Duodenal mucosa (tissue), 2 donors: Measurements from ENCODE around the gene RIT2.
"Not testable (repeated sequence)": the region's sequence is repeated elsewhere in the genome, so short reads cannot be mapped to it uniquely, and the experiment has no call there.

Source experiments
- H3K27ac ChIP-seq: one replicate; pipeline ENCODE4 v1.7.0; 2013; ENCODE audit warnings: low read depth, low read length
- H3K27me3 ChIP-seq, 2 donors: one replicate each; pipeline ENCODE4 v1.7.0; 2013; ENCODE audit warnings: low read length in 2 of 2, control low read depth in 1 of 2; ENCODE audit not compliant: insufficient read depth in 2 of 2, control insufficient read depth in 1 of 2
- H3K36me3 ChIP-seq, 2 donors: one replicate each; pipeline ENCODE4 v1.7.0; 2013; ENCODE audit warnings: low read length in 2 of 2, control low read depth in 1 of 2; ENCODE audit not compliant: insufficient read depth in 2 of 2, control insufficient read depth in 1 of 2
- H3K4me1 ChIP-seq, 2 donors: one replicate each; pipeline ENCODE4 v1.7.0; 2013; ENCODE audit warnings: low read length in 2 of 2, control low read depth in 1 of 2; ENCODE audit not compliant: insufficient read depth in 2 of 2, control insufficient read depth in 1 of 2
- H3K4me3 ChIP-seq, 2 donors: one replicate each; pipeline ENCODE4 v1.7.0; 2013; ENCODE audit warnings: low read length in 2 of 2, low read depth in 1 of 2
- H3K9ac ChIP-seq, 2 donors: one replicate each; pipeline ENCODE4 v1.7.0; 2013; ENCODE audit warnings: low read length in 2 of 2, low read depth in 1 of 2
- H3K9me3 ChIP-seq, 2 donors: one replicate each; pipeline ENCODE4 v1.7.0; 2013; ENCODE audit warnings: low read length in 2 of 2, control low read depth in 1 of 2; ENCODE audit not compliant: control insufficient read depth in 1 of 2

RIT2 gene

DNA sequence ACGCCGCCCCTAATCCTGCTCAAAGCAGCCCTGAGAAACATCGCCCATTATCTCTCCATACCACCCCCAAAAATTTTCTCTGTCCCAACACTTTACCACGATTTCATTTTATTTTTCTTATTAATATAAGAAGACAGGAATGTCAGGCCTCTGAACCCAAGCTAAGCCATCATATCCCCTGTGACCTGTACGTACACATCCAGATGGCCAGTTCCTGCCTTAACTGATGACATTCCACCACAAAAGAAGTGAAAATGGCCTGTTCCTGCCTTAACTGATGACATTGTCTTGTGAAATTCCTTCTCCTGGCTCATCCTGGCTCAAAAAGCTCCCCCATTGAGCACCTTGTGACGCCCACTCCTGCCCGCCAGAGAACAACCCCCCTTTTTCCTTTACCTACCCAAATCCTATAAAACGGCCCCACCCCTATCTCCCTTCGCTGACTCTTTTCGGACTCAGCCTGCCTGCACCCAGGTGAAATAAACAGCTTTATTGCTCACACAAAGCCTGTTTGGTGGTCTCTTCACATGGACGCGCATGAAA is 373.6 kb downstream of the RIT2 start:
- not testable (repeated sequence) for H3K27ac ChIP-seq, H3K9me3 ChIP-seq, H3K27me3 ChIP-seq, H3K36me3 ChIP-seq, H3K4me3 ChIP-seq, H3K4me1 ChIP-seq, H3K9ac ChIP-seq

- not testable (repeated sequence) for H3K4me1 ChIP-seq, H3K4me3 ChIP-seq, H3K27ac ChIP-seq, H3K9me3 ChIP-seq, H3K36me3 ChIP-seq, H3K27me3 ChIP-seq, H3K9ac ChIP-seq
These were observed 374.2 kb downstream of the RIT2 start for GRCh38 chr18:42741299-42741698.

DNA sequence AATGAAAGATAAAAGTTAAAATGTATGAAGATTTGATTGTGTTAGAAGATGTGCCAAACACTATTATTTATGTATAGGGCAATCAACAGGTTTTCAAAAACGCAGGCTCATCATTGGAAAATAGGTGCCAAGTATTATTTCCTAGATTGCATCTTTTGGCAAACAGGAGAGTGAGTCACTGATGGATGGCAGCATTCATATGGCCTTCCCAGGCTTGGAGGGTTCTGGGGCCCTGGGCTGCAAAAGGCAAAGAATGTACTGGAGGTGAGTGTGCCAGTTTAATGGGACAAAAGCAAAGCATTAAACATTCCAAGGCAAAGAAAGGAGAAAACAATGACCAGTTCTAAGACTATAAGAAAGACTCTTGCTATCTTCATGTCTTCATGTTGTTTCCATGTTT is 379.4 kb downstream of the RIT2 start:
- H3K9me3 ChIP-seq = no peaks in the 10 kb centered on the region
- no peaks in the 10 kb centered on the region for H3K4me1 ChIP-seq
- no peak overlapping the region for H3K27ac ChIP-seq
- H3K36me3 ChIP-seq = no peaks in the 10 kb centered on the region
- no peak overlapping the region for H3K9ac ChIP-seq
- H3K27me3 ChIP-seq = no peaks in the 10 kb centered on the region
- no peak overlapping the region for H3K4me3 ChIP-seq

DNA sequence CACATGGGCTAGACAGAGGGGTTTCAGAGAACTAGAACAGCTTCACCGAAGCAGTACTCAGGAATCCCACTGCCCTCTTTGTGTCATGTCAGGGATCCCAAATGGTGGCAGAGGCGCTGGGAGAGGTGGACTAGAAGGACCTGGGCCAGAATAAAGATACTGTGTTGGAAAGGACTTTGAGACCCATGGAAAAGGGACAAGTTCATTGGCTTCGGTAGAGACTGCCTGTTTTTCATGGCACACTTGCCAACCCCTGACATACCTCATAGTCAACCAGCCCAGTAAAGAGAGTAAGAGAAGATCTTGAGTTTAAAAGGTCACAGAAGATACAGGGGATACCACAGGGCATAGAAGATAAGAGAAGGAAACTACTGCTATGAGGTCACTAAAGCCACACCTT is 381.0 kb downstream of the RIT2 start:
- no peaks in the 10 kb centered on the region for H3K4me1 ChIP-seq
- H3K27me3 ChIP-seq = no peaks in the 10 kb centered on the region
- H3K4me3 ChIP-seq = no peak overlapping the region
- H3K9me3 ChIP-seq = no peaks in the 10 kb centered on the region
- no peaks in the 10 kb centered on the region for H3K36me3 ChIP-seq
- H3K9ac ChIP-seq = no peak overlapping the region
- no peak overlapping the region for H3K27ac ChIP-seq

GRCh38 chr18:42730272-42730671 is 385.2 kb downstream of the RIT2 start:
- H3K9ac ChIP-seq = no peak overlapping the region
- no peaks in the 10 kb centered on the region for H3K27me3 ChIP-seq
- no peaks in the 10 kb centered on the region for H3K4me1 ChIP-seq
- H3K27ac ChIP-seq = no peak overlapping the region
- H3K36me3 ChIP-seq = no peaks in the 10 kb centered on the region
- no peak overlapping the region for H3K4me3 ChIP-seq
- H3K9me3 ChIP-seq = no peaks in the 10 kb centered on the region

DNA sequence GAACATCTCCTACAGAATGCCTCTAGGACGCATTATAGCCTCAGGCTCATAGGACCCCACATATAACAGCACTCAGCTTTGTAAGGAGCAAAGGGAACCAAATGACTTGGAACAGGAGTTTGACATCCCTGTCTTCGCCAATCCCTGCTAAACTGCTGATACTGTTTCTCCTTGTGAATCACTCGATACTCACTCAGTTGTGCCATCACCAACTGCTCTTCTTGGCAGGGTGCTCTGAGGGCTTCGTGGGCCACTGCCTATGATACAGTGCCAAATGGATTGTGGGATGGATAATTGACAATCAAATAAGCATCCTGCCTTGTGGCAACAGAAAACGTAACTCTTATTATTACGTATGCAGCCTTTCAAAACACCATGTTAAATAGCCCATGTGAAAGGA is 396.3 kb downstream of the RIT2 start:
- Histone ChIP-seq H3K27ac (no peak overlapping the region), H3K36me3 (no peaks in the 10 kb centered on the region), H3K4me3 (no peak overlapping the region), H3K9me3 (no peaks in the 10 kb centered on the region), H3K9ac (no peak overlapping the region), H3K27me3 (no peaks in the 10 kb centered on the region), H3K4me1 (no peaks in the 10 kb centered on the region)

- H3K4me3 ChIP-seq = no peak overlapping the region
- no peaks in the 10 kb centered on the region for H3K27me3 ChIP-seq
- no peak overlapping the region for H3K27ac ChIP-seq
- no peak overlapping the region for H3K9ac ChIP-seq
- no peaks in the 10 kb centered on the region for H3K9me3 ChIP-seq
- H3K4me1 ChIP-seq = no peaks in the 10 kb centered on the region
- H3K36me3 ChIP-seq = no peaks in the 10 kb centered on the region
These were observed 403.4 kb downstream of the RIT2 start for GRCh38 chr18:42712065-42712464.

GRCh38 chr18:42707080-42707479 is 408.4 kb downstream of the RIT2 start:
- H3K4me1 ChIP-seq = no peaks in the 10 kb centered on the region
- no peaks in the 10 kb centered on the region for H3K27me3 ChIP-seq
- no peak overlapping the region for H3K9ac ChIP-seq
- H3K9me3 ChIP-seq = no peaks in the 10 kb centered on the region
- H3K36me3 ChIP-seq = no peaks in the 10 kb centered on the region
- H3K4me3 ChIP-seq = no peak overlapping the region
- H3K27ac ChIP-seq = no peak overlapping the region

GRCh38 chr18:42706618-42707017 is 408.9 kb downstream of the RIT2 start:
- Histone ChIP-seq H3K36me3 (no peaks in the 10 kb centered on the region), H3K9me3 (no peaks in the 10 kb centered on the region), H3K4me3 (no peak overlapping the region), H3K4me1 (no peaks in the 10 kb centered on the region), H3K9ac (no peak overlapping the region), H3K27ac (no peak overlapping the region), H3K27me3 (no peaks in the 10 kb centered on the region)

DNA sequence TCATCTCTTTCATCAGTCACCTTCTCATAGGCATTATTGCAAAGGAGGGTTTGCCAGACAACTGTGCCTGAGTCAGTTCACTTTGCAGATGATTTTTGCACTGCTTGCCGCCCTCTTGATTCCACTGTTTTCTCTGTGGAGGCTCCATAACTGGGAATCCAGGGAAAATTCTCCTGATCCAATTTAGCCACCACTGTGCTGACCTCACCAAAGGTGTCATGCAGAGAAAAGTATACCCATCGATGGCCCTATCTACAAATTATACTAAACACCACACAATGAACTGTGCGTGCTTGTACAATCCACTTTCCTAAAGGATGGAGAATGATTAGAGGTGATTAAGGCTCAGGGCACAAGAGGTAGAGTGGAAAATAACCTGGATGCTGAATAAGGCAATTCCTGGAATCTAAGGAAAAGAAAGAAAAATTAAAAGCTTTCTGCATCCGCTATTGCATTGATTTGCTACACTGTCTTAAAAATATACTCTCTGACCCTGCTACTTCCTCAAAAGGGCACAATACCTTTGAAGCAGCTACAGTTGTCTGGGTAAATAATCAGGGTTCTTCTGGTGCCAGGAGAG is 409.4 kb downstream of the RIT2 start:
- Histone ChIP-seq H3K9ac (no peak overlapping the region), H3K27ac (no peak overlapping the region)

More for the DNA sequence above, 409.4 kb downstream of the RIT2 start:
- no peak overlapping the region for H3K4me3 ChIP-seq
- no peaks in the 10 kb centered on the region for H3K9me3 ChIP-seq
- no peaks in the 10 kb centered on the region for H3K27me3 ChIP-seq
- no peaks in the 10 kb centered on the region for H3K4me1 ChIP-seq
- H3K36me3 ChIP-seq = no peaks in the 10 kb centered on the region
